ENCODE results near the gene CNOT9. TPM values are rescaled to one million over a fixed set of nuclear protein-coding genes. Genes with fewer than 3 reads are reported as not detected.
"Not testable (repeated sequence)": the region's sequence is repeated elsewhere in the genome, so short reads cannot be mapped to it uniquely, and the experiment has no call there.

CNOT9 gene
- total RNA-seq, 1 donor from 2014 or later: 35.6 TPM

DNA sequence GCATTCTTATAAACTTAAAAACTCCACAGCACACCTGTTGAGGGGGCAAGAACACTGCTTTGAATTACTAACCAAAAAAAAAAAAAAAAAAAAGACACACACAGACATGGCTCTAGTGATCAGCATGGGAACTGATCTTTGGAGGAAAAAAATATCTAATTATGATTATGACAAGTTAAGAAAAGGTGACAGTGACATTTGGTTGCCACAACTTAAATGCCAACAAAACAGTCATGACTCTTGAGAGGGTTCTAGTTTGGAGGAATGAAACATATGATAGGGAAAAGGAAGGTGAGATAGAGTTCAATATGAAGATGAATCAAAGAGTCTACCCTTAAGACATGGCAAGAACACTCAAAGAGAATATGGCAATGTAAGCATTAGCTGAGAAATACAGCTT, 21.1 kb upstream of the CNOT9 start:
- Histone ChIP-seq H3K9me3 (ENCODE audit: insufficient read depth, low read depth, low read length) (no peaks in the 10 kb centered on the region), H4K20me1 (ENCODE audit: insufficient read depth, low read length) (no peaks in the 10 kb centered on the region), H2AFZ (ENCODE audit: low read depth, low read length) (no peak overlapping the region), H3K9ac (ENCODE audit: low read length) (no peak overlapping the region), H3K4me3 (ENCODE audit: insufficient read depth, low read depth, low read length) (no peak overlapping the region), H3K27me3 (ENCODE audit: insufficient read depth, low read length) (no peaks in the 10 kb centered on the region), H3K79me2 (ENCODE audit: insufficient read depth, low read length) (no peaks in the 10 kb centered on the region), H3K4me1 (ENCODE audit: insufficient read depth, low read length) (no peaks in the 10 kb centered on the region), H3K4me2 (ENCODE audit: low read length) (no peak overlapping the region), H3K36me3 (ENCODE audit: insufficient read depth, low read length) (peaks cover 30% of the 10 kb centered on the region), H3K27ac (ENCODE audit: low read depth, low read length) (no peak overlapping the region)
- Mint-ChIP-seq H3K9me3 (ENCODE audit: unreplicated experiment) (no peaks in the 10 kb centered on the region), H3K4me3 (ENCODE audit: unreplicated experiment) (no peak overlapping the region), H3K27me3 (ENCODE audit: low read depth, unreplicated experiment) (no peaks in the 10 kb centered on the region), H3K27ac (ENCODE audit: unreplicated experiment) (no peak overlapping the region), H3K36me3 (ENCODE audit: low read depth, unreplicated experiment) (no peaks in the 10 kb centered on the region), H3K4me1 (ENCODE audit: low read depth, unreplicated experiment) (no peaks in the 10 kb centered on the region)
- no peak for TF ChIP-seq EZH2 (IDR thresholded peaks at IDR 0.05; ENCODE audit: insufficient read depth, low read length)
- TF ChIP-seq, protein P1, sequence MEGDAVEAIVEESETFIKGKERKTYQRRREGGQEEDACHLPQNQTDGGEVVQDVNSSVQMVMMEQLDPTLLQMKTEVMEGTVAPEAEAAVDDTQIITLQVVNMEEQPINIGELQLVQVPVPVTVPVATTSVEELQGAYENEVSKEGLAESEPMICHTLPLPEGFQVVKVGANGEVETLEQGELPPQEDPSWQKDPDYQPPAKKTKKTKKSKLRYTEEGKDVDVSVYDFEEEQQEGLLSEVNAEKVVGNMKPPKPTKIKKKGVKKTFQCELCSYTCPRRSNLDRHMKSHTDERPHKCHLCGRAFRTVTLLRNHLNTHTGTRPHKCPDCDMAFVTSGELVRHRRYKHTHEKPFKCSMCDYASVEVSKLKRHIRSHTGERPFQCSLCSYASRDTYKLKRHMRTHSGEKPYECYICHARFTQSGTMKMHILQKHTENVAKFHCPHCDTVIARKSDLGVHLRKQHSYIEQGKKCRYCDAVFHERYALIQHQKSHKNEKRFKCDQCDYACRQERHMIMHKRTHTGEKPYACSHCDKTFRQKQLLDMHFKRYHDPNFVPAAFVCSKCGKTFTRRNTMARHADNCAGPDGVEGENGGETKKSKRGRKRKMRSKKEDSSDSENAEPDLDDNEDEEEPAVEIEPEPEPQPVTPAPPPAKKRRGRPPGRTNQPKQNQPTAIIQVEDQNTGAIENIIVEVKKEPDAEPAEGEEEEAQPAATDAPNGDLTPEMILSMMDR (IDR thresholded peaks at IDR 0.05; ENCODE audit: insufficient read depth, low read depth, low read length): no peak
- FAIRE-seq (peak; percentile 50), DNase-seq (ENCODE audit: low read depth) (no peak)

DNA sequence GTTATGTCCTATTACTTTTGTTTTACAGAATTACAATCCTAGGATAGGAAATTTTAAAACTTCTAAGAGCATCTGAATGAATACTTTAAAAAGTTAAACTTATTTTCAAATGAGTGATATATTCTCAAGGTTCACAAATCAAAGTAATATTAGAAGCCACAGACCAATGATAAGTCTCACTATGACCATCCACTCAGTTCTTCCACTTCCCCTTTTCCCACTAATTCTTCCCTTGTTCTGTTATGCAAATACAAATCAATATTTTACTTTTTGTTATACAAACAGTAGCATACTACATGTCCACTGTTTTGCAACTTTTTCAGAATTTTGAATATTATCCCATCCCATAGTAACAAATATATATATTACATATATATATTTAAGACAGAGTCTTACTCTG, 20.7 kb upstream of the CNOT9 start:
- TF ChIP-seq EZH2 (IDR thresholded peaks at IDR 0.05; ENCODE audit: insufficient read depth, low read length): no peak
- TF ChIP-seq, protein P1 (IDR thresholded peaks at IDR 0.05; ENCODE audit: insufficient read depth, low read depth, low read length): no peak
- FAIRE-seq: no peak
- H3K9me3 Mint-ChIP-seq (ENCODE audit: unreplicated experiment): no peaks in the 10 kb centered on the region
- no peak overlapping the region for H3K4me3 Mint-ChIP-seq (ENCODE audit: unreplicated experiment)
- no peaks in the 10 kb centered on the region for H3K4me1 ChIP-seq (ENCODE audit: insufficient read depth, low read length)
- H3K36me3 ChIP-seq (ENCODE audit: insufficient read depth, low read length): peaks cover 29% of the 10 kb centered on the region
- no peak for DNase-seq (ENCODE audit: low read depth)
- no peak overlapping the region for H3K4me3 ChIP-seq (ENCODE audit: insufficient read depth, low read depth, low read length)
- H3K27ac Mint-ChIP-seq (ENCODE audit: unreplicated experiment): no peak overlapping the region
- no peaks in the 10 kb centered on the region for H3K79me2 ChIP-seq (ENCODE audit: insufficient read depth, low read length)
- no peaks in the 10 kb centered on the region for H3K9me3 ChIP-seq (ENCODE audit: insufficient read depth, low read depth, low read length)
- peaks cover under 1% of the 10 kb centered on the region for H3K36me3 Mint-ChIP-seq (ENCODE audit: low read depth, unreplicated experiment)
- H3K27me3 ChIP-seq (ENCODE audit: insufficient read depth, low read length): no peaks in the 10 kb centered on the region
- no peak overlapping the region for H3K9ac ChIP-seq (ENCODE audit: low read length)
- no peak overlapping the region for H2AFZ ChIP-seq (ENCODE audit: low read depth, low read length)
- H4K20me1 ChIP-seq (ENCODE audit: insufficient read depth, low read length): no peaks in the 10 kb centered on the region
- H3K27me3 Mint-ChIP-seq (ENCODE audit: low read depth, unreplicated experiment): no peaks in the 10 kb centered on the region
- no peak overlapping the region for H3K27ac ChIP-seq (ENCODE audit: low read depth, low read length)
- H3K4me1 Mint-ChIP-seq (ENCODE audit: low read depth, unreplicated experiment): no peaks in the 10 kb centered on the region
- no peak overlapping the region for H3K4me2 ChIP-seq (ENCODE audit: low read length)

DNA sequence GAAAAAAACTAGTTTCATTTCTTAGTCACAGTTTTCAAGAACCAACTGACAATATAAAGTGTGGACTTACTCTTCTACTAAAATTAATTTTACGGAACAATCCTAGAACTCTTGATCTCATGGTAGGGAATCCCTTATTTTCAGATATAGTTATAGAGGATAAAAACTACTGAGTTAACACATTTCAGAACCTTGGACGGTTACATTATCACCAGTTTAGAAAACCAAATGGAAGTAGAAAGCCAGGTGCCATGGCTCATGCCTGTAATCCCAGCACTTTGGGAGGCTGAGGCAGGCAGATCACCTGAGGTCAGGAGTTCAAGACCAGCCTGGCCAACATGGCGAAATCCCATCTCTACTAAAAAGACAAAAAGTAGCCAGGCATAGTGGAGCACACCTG, 14.4 kb upstream of the CNOT9 start:
- not testable (repeated sequence) for H3K4me1 Mint-ChIP-seq (ENCODE audit: low read depth, unreplicated experiment); H3K27me3 Mint-ChIP-seq (ENCODE audit: low read depth, unreplicated experiment); H3K79me2 ChIP-seq (ENCODE audit: insufficient read depth, low read length); H3K9ac ChIP-seq (ENCODE audit: low read length); H3K27ac ChIP-seq (ENCODE audit: low read depth, low read length); H3K4me3 Mint-ChIP-seq (ENCODE audit: unreplicated experiment); H3K27ac Mint-ChIP-seq (ENCODE audit: unreplicated experiment); H3K4me1 ChIP-seq (ENCODE audit: insufficient read depth, low read length); H3K4me2 ChIP-seq (ENCODE audit: low read length); H3K4me3 ChIP-seq (ENCODE audit: insufficient read depth, low read depth, low read length); H4K20me1 ChIP-seq (ENCODE audit: insufficient read depth, low read length); H2AFZ ChIP-seq (ENCODE audit: low read depth, low read length); H3K9me3 ChIP-seq (ENCODE audit: insufficient read depth, low read depth, low read length); H3K36me3 Mint-ChIP-seq (ENCODE audit: low read depth, unreplicated experiment); FAIRE-seq; H3K9me3 Mint-ChIP-seq (ENCODE audit: unreplicated experiment); H3K27me3 ChIP-seq (ENCODE audit: insufficient read depth, low read length); DNase-seq (ENCODE audit: low read depth)
- peaks cover 13% of the 10 kb centered on the region for H3K36me3 ChIP-seq (ENCODE audit: insufficient read depth, low read length)
